Keratinocyte (primary cell): Measurements from ENCODE around the gene OR10G3. TPM values are rescaled to one million over a fixed set of nuclear protein-coding genes. Genes with fewer than 3 reads are reported as not detected.

ENCODE experiments used
- DNase-seq: peaks from one replicate; pipeline ENCODE4 v3.0.0-alpha.2; 2011; ENCODE audit warnings: low read depth, missing footprints, low spot score
- FAIRE-seq: peaks from 2 replicates; lab custom pipeline; 2011; peaks lifted over from hg19 to GRCh38; lab: Jason Lieb, UNC
- H2AFZ ChIP-seq: 2 replicates; pipeline ENCODE4 v1.6.0; 2012; ENCODE audit warnings: low read length, control low read depth, inconsistent platforms; ENCODE audit not compliant: control insufficient read depth
- H3K27ac ChIP-seq: 2 replicates; pipeline ENCODE4 v1.5.1; 2011; ENCODE audit warnings: low read length; ENCODE audit not compliant: control insufficient read depth, insufficient read depth
- H3K27me3 ChIP-seq: 3 replicates; pipeline ENCODE4 v1.6.0; 2011; ENCODE audit warnings: low read length; ENCODE audit not compliant: control insufficient read depth, insufficient read depth; ENCODE audit errors: extremely low read depth
- H3K36me3 ChIP-seq, 2 experiments: 2 replicates in 1 of 2; 3 replicates in 1 of 2; pipeline ENCODE4 v1.5.1; 2011; ENCODE audit warnings: low read length in 2 of 2, mild to moderate bottlenecking in 1 of 2; ENCODE audit not compliant: control insufficient read depth in 2 of 2, insufficient read depth in 2 of 2; ENCODE audit errors: extremely low read depth in 1 of 2
- H3K4me1 ChIP-seq: 3 replicates; pipeline ENCODE4 v1.5.1; 2011; ENCODE audit warnings: low read length; ENCODE audit not compliant: control insufficient read depth, insufficient read depth; ENCODE audit errors: extremely low read depth
- H3K4me2 ChIP-seq: 3 replicates; pipeline ENCODE4 v1.6.0; 2011; ENCODE audit warnings: low read depth, low read length; ENCODE audit not compliant: control insufficient read depth, insufficient read depth; ENCODE audit errors: extremely low read depth
- H3K4me3 ChIP-seq, 3 experiments: fragments of 200-600 bp in 1 of 3; sonication (generic) in 1 of 3; 2 replicates in 2 of 3; 3 replicates in 1 of 3; pipeline ENCODE4 v1.5.1; 2011 to 2016; ENCODE audit warnings: low read length in 3 of 3, mild to moderate bottlenecking in 3 of 3, control low read depth in 2 of 3, inconsistent platforms in 1 of 3, low read depth in 1 of 3, mixed read lengths in 1 of 3, mixed run types in 1 of 3, moderate library complexity in 1 of 3; ENCODE audit not compliant: control insufficient read depth in 2 of 3, insufficient read depth in 2 of 3; ENCODE audit errors: extremely low read depth in 1 of 3
- H3K79me2 ChIP-seq: 2 replicates; pipeline ENCODE4 v1.6.0; 2012; ENCODE audit warnings: low read length; ENCODE audit not compliant: control insufficient read depth, insufficient read depth
- H3K9ac ChIP-seq: 3 replicates; pipeline ENCODE4 v1.6.0; 2011; ENCODE audit warnings: low read length; ENCODE audit not compliant: control insufficient read depth, insufficient read depth; ENCODE audit errors: extremely low read depth
- H3K9me1 ChIP-seq: 3 replicates; pipeline ENCODE4 v1.6.0; 2011; ENCODE audit warnings: low read length; ENCODE audit not compliant: control insufficient read depth, insufficient read depth; ENCODE audit errors: extremely low read depth
- H3K9me3 ChIP-seq: 2 replicates; pipeline ENCODE4 v1.5.1; 2012; ENCODE audit warnings: low read depth, low read length; ENCODE audit not compliant: control insufficient read depth
- H4K20me1 ChIP-seq: 3 replicates; pipeline ENCODE4 v1.6.0; 2011; ENCODE audit warnings: low read length; ENCODE audit not compliant: control insufficient read depth, insufficient read depth; ENCODE audit errors: extremely low read depth
- CTCF ChIP-seq, 3 experiments: IDR thresholded peaks in 1 of 3; conservative IDR thresholded peaks in 1 of 3; optimal IDR thresholded peaks in 1 of 3; 2 replicates in 2 of 3; 3 replicates in 1 of 3; pipeline versions ENCODE3 to v1.5.1; 2011; ENCODE audit warnings: low read length in 3 of 3, mild to moderate bottlenecking in 3 of 3, moderate library complexity in 2 of 3, control low read depth in 1 of 3, inconsistent platforms in 1 of 3; ENCODE audit not compliant: insufficient read depth in 2 of 3; ENCODE audit errors: extremely low read depth in 1 of 3
- EZH2 ChIP-seq: IDR thresholded peaks from one replicate; pipeline ENCODE4 v1.6.1; 2012; ENCODE audit warnings: inconsistent platforms, mild to moderate bottlenecking, low read length, moderate library complexity
- dilution Hi-C: fragments of 300-500 bp; cut with MboI; formaldehyde crosslinking; loops from one replicate; pipeline ENCODE4 v1.7.0; 2020; ENCODE audit warnings: low sequenced_read_pairs; ENCODE audit not compliant: extremely low pct_ligation_motif_present
- polyA plus RNA-seq, 5 experiments: library from polyadenylated mRNA; depleted of rRNA in 3 of 5; stranded (reverse) in 3 of 5; stranded (forward) in 1 of 5; unstranded in 1 of 5; fragments of >200 nt; gene quantifications; 1 replicate in 1 of 5; 2 replicates in 3 of 5; 3 replicates in 1 of 5; pipeline versions ENCODE4 v1.2.1 to v1.2.3, GENCODE V29; 2011 to 2012; ENCODE audit warnings: missing spikeins in 2 of 5, low read depth in 1 of 5, low replicate concordance in 1 of 5

The OR10G3 gene
- polyA plus RNA-seq, 1 donor (not counting 4 experiments of a cell fraction or from before 2014, with no cell fraction given) = not detected

- Histone ChIP-seq H2AFZ (no peak overlapping the region), H3K4me2 (no peak overlapping the region), H3K79me2 (no peaks in the 10 kb centered on the region), H3K4me3 (no peak overlapping the region), H3K9ac (no peak overlapping the region), H3K4me1 (peaks cover 5% of the 10 kb centered on the region), H3K9me3 (no peaks in the 10 kb centered on the region), H4K20me1 (no peaks in the 10 kb centered on the region), H3K36me3 (no peaks in the 10 kb centered on the region), H3K27me3 (no peaks in the 10 kb centered on the region), H3K9me1 (no peaks in the 10 kb centered on the region), H3K27ac (no peak overlapping the region)
- DNase-seq = no peak
- no peak for FAIRE-seq
- no peak for TF ChIP-seq EZH2
- TF ChIP-seq CTCF (optimal IDR thresholded peaks at IDR 0.05 in 1 of 3, IDR thresholded peaks at IDR 0.05 in 1 of 3, conservative IDR thresholded peaks at IDR 0.05 in 1 of 3; ENCODE audit: extremely low read depth in 1 of 3, insufficient read depth in 2 of 3, low read length in 3 of 3) = no peak
- dilution Hi-C loops = no loop called here
These were observed 51.2 kb downstream of the OR10G3 start for GRCh38 chr14:21528381-21529348.

- no peak overlapping the region for H3K4me2 ChIP-seq
- no peak for FAIRE-seq
- H3K9me3 ChIP-seq = no peaks in the 10 kb centered on the region
- H3K4me1 ChIP-seq = peaks cover 5% of the 10 kb centered on the region
- H3K27me3 ChIP-seq = peaks cover 3% of the 10 kb centered on the region
- no peaks in the 10 kb centered on the region for H3K9me1 ChIP-seq
- dilution Hi-C loops = no loop called here
- no peak for DNase-seq
- H3K9ac ChIP-seq = no peak overlapping the region
- TF ChIP-seq EZH2 = no peak
- no peak for TF ChIP-seq CTCF (optimal IDR thresholded peaks at IDR 0.05 in 1 of 3, IDR thresholded peaks at IDR 0.05 in 1 of 3, conservative IDR thresholded peaks at IDR 0.05 in 1 of 3; ENCODE audit: extremely low read depth in 1 of 3, insufficient read depth in 2 of 3, low read length in 3 of 3)
- no peaks in the 10 kb centered on the region for H3K79me2 ChIP-seq
- no peaks in the 10 kb centered on the region for H3K36me3 ChIP-seq
- no peaks in the 10 kb centered on the region for H4K20me1 ChIP-seq
- no peak overlapping the region for H2AFZ ChIP-seq
- H3K27ac ChIP-seq = no peak overlapping the region
- no peak overlapping the region for H3K4me3 ChIP-seq
These were observed 52.6 kb downstream of the OR10G3 start for GRCh38 chr14:21527318-21527679.
